Mucosa of descending colon (tissue), 3 donors: ENCODE measurements around the gene COL5A1. TPM values are rescaled to one million over a fixed set of nuclear protein-coding genes. Genes with fewer than 3 reads are reported as not detected.

Source experiments
- ATAC-seq: fragments of 200-7000 bp; cut with Tn5 transposase; one replicate; pipeline ENCODE4 v1.9.1; 2020; ENCODE audit warnings: mild to moderate bottlenecking, moderate library complexity
- DNase-seq, 3 donors: peaks; one replicate each; pipeline ENCODE4 v3.0.0-alpha.2; 2020
- H3K36me3 ChIP-seq: fragments of 200-600 bp; one replicate; pipeline ENCODE4 v1.8.0; 2021; ENCODE audit warnings: low read depth, mild to moderate bottlenecking
- H3K4me1 ChIP-seq: fragments of 200-600 bp; one replicate; pipeline ENCODE4 v1.8.0; 2021; ENCODE audit warnings: low read depth, mild to moderate bottlenecking
- H3K4me3 ChIP-seq: fragments of 200-600 bp; one replicate; pipeline ENCODE4 v1.8.0; 2021; ENCODE audit warnings: mild to moderate bottlenecking
- H3K9me3 ChIP-seq: fragments of 200-600 bp; one replicate; pipeline ENCODE4 v1.8.0; 2021; ENCODE audit warnings: mild to moderate bottlenecking
- CTCF ChIP-seq: fragments of 200-600 bp; IDR thresholded peaks from one replicate; pipeline ENCODE4 v1.8.0; 2022; ENCODE audit warnings: antibody characterized with exemption, mild to moderate bottlenecking
- intact Hi-C, 2 donors: fragments of 100-400 bp; cut with DNase I in 1 of 2; cut with micrococcal nuclease in 1 of 2; formaldehyde crosslinking; loops; one replicate each; pipeline versions ENCODE4 v1.11.0 to v1.11.1; 2022; cut with DNase I, micrococcal nuclease
- total RNA-seq, 3 donors: library from RNA; stranded (reverse); fragmentation: NEBNext Ultra II Directional in 2 of 3; extraction: Animal tissue kit (Norgen Biotek cat#: 25700) in 2 of 3; gene quantifications; one replicate each; pipeline versions ENCODE4 v1.2.1 to v1.2.4, GENCODE V29; 2021 to 2023
- donor health status: DM: no; HTN: no; CAD: no; lungs with moderate emphysema.
- donor health status: DM: no; HTN: no; CAD: no.
- donor health status: DM: no; HTN: yes; CAD: no.

COL5A1 gene
- total RNA-seq, 3 donors from 2014 or later: 8.6 to 62.3 (median 22.2) TPM

DNA sequence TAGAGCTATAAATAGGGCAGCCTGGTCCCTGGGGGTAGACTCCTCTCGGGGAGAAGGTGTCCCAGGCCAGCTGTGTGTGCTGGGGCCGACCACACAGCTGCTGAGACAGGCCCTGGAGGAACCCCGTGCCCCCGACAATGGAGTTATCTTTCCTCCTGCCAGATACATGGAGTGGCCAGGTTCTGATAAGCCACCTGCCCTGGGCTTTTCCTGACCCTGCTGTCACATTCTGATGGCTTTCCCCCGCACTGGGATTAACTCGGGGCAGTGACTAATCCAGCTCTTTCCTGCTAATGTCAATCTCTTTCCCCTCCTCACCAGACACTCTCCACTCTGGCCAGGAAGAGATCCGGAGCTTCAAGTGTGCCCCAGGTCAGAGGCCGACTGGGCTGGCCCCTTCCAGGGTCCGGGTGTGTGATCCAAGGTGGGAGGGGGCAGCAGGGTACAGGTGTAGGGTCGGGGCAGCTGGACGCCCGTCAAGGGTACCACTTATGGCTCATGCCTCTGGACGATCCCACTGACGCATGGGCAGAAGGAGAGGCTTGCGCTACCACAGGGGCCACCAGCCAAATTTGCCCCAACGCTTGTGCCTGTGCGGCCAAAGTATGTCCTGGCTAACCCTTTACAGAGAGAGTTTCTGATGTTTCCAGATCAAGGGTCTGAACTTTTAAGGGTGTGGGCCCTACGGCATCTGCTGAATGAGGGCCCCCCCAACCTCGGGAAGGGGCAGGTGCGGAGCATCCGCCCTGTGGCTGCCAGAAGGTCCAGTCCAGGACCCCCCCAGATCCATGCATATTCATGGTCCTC, 20.6 kb upstream of the COL5A1 start:
- intact Hi-C loops: no loop called here
- TF ChIP-seq CTCF: no peak
- DNase-seq: no peak
- no peak overlapping the region for H3K4me3 ChIP-seq
- no peaks in the 10 kb centered on the region for H3K36me3 ChIP-seq
- no peaks in the 10 kb centered on the region for H3K9me3 ChIP-seq
- no peaks in the 10 kb centered on the region for H3K4me1 ChIP-seq
- no peak for ATAC-seq

- no peak for ATAC-seq
- Histone ChIP-seq H3K9me3 (no peaks in the 10 kb centered on the region), H3K4me3 (no peak overlapping the region), H3K36me3 (no peaks in the 10 kb centered on the region), H3K4me1 (no peaks in the 10 kb centered on the region)
- no peak for TF ChIP-seq CTCF
- intact Hi-C loops: no loop called here
- DNase-seq: no peak
Measured at GRCh38 chr9:134621558-134622110, 20.0 kb upstream of the COL5A1 start.

GRCh38 chr9:134622896-134623257, 18.7 kb upstream of the COL5A1 start:
- Histone ChIP-seq H3K4me1 (no peaks in the 10 kb centered on the region), H3K9me3 (no peaks in the 10 kb centered on the region), H3K36me3 (no peaks in the 10 kb centered on the region), H3K4me3 (no peak overlapping the region)
- no peak for TF ChIP-seq CTCF
- DNase-seq (no peak), ATAC-seq (no peak)
- intact Hi-C loops: no loop called here

DNA sequence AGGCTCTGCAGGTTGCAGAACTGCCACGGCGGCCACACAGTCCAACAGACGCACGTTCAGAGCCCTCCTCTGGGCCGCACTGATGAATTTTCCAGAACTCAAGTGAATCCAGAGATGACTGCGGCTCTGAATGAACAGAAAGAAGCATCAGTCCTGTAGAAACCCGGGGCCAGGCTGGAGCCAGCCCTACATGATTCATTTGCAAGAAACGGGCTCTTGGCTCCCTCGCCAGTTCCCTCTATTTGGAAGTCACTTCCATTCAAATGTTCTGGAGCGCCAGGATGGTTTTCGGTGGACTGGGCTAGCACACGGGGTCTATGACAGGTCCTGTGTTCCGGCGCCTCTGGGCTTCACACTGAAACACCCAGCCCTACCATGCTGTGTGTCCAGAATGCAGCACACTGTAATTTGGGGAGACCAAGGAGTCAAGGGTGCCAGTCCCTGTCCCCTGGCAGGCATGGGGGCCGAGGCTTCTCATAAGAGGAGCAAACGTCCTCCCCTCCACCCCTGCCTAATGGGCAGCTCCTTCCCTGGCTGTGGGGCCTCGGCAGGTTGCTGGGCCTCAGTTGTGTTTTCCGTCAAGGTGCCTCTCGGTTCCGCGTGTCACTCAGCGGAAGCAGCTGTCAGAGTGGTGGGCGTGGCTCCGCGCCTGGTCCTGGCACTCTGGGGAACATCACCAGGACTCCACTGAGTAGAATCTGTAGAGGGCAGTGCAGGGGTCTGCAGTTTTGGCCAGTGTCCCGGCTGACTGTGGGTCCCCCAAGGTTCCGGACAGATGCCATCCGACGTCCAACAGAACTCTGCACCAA, 18.1 kb upstream of the COL5A1 start:
- no peak for DNase-seq
- H3K36me3 ChIP-seq: no peaks in the 10 kb centered on the region
- no peaks in the 10 kb centered on the region for H3K9me3 ChIP-seq
- no peak overlapping the region for H3K4me3 ChIP-seq
- intact Hi-C loops: no loop called here
- TF ChIP-seq CTCF: no peak
- no peaks in the 10 kb centered on the region for H3K4me1 ChIP-seq
- ATAC-seq: no peak

DNA sequence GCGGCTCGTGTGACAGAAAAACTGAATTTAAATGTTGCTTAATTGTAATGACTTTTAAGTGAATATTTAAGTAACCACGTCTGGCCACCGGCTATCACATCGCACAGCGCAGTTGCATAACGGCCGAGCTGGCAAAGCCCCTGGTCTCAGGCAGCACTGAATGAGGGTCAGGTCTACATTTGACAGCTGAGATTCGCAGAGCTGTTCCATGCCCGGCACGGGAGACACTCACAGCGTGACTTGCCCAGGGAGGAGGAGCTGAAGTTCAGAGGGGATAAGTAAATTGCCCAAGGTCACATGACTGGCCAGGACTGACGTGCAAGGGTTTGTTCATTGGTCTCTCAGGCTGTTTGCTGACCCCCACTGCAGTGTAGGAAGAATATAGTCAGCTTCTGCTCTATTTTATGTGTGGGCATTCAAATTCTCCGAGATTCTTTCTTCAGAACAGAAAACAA, 17.4 kb upstream of the COL5A1 start:
- H3K4me1 ChIP-seq: no peaks in the 10 kb centered on the region
- no peak for TF ChIP-seq CTCF
- ATAC-seq (no peak), DNase-seq (no peak)
- H3K4me3 ChIP-seq: no peak overlapping the region
- H3K36me3 ChIP-seq: no peaks in the 10 kb centered on the region
- H3K9me3 ChIP-seq: no peaks in the 10 kb centered on the region
- intact Hi-C loops: no loop called here
